Measurements from ENCODE around the gene GDPD4. TPM values are rescaled to one million over a fixed set of nuclear protein-coding genes. Genes with fewer than 3 reads are reported as not detected.
A peak's percentile ranks its signal among the peaks of the same experiment; 100 is the strongest.

The GDPD4 gene
- total and polyA plus RNA-seq, 8 donors, result 0.12 TPM; not detected in 7

GRCh38 chr11:77176996-77177395 is 124.5 kb downstream of the GDPD4 start:
- no peaks in the 10 kb centered on the region for H3K9me3 ChIP-seq
- no peak overlapping the region for H3K4me3 ChIP-seq
- WGBS, 5 donors, result 85 to 90% (median 86%) methylated on average over 9 of the region's 9 CpGs
- H3K4me1 ChIP-seq, result peaks cover 0 to 2% (median under 1%) of the 10 kb centered on the region in 4 donors
- no peak for TF ChIP-seq EP300 (IDR thresholded peaks at IDR 0.05)
- TF ChIP-seq POLR2AphosphoS5 (IDR thresholded peaks at IDR 0.05), result no peak
- TF ChIP-seq CTCF (IDR thresholded peaks at IDR 0.05), result no peak
- intact Hi-C loops (cut with DNase I; ENCODE audit: low total_unique reads), result no loop called here
- H3K36me3 ChIP-seq, result no peaks in the 10 kb centered on the region
- H3K27me3 ChIP-seq, result no peaks in the 10 kb centered on the region
- H3K27ac ChIP-seq, result no peak overlapping the region
- no peak for DNase-seq

GRCh38 chr11:77175869-77176539 is 125.5 kb downstream of the GDPD4 start:
- WGBS, 5 donors, result 53 to 87% (median 75%) methylated on average over 10 to 12 of the region's 12 CpGs
- H3K27me3 ChIP-seq, result no peaks in the 10 kb centered on the region
- H3K4me1 ChIP-seq, result peaks cover 0 to 7% (median 2%) of the 10 kb centered on the region in 4 donors
- TF ChIP-seq POLR2A (IDR thresholded peaks at IDR 0.05), result no peak
- no peak for TF ChIP-seq POLR2AphosphoS5 (IDR thresholded peaks at IDR 0.05)
- no peak for TF ChIP-seq EP300 (IDR thresholded peaks at IDR 0.05)
- TF ChIP-seq CTCF (IDR thresholded peaks at IDR 0.05), result no peak
- peak in 1 of 2 donors; percentile 39 for DNase-seq
- intact Hi-C loops (cut with DNase I; ENCODE audit: low total_unique reads), result no loop called here
- no peaks in the 10 kb centered on the region for H3K9me3 ChIP-seq
- H3K4me3 ChIP-seq, result no peak overlapping the region
- H3K36me3 ChIP-seq, result no peaks in the 10 kb centered on the region
- peak overlapping the region in 2 of 5 donors; percentile 14 to 34 for H3K27ac ChIP-seq

GRCh38 chr11:77175021-77175842 is 126.3 kb downstream of the GDPD4 start:
- H3K27ac ChIP-seq, result peak overlapping the region in 2 of 5 donors; percentile 14 to 34
- 71 to 93% (median 83%) methylated on average over 11 to 15 of the region's 15 CpGs for WGBS, 5 donors
- no peaks in the 10 kb centered on the region for H3K9me3 ChIP-seq
- intact Hi-C loops (cut with DNase I; ENCODE audit: low total_unique reads), result no loop called here
- peaks cover 0 to 7% (median 2%) of the 10 kb centered on the region in 4 donors for H3K4me1 ChIP-seq
- no peak overlapping the region for H3K4me3 ChIP-seq
- TF ChIP-seq POLR2AphosphoS5 (IDR thresholded peaks at IDR 0.05) (no peak), CTCF (IDR thresholded peaks at IDR 0.05) (no peak), POLR2A (IDR thresholded peaks at IDR 0.05) (no peak), EP300 (IDR thresholded peaks at IDR 0.05) (no peak)
- H3K36me3 ChIP-seq, result no peaks in the 10 kb centered on the region
- no peak for DNase-seq
- no peaks in the 10 kb centered on the region for H3K27me3 ChIP-seq

GRCh38 chr11:77174559-77174958 is 126.9 kb downstream of the GDPD4 start:
- Histone ChIP-seq H3K4me1 (peaks cover 0 to 7% (median 2%) of the 10 kb centered on the region in 4 donors), H3K36me3 (no peaks in the 10 kb centered on the region), H3K9me3 (no peaks in the 10 kb centered on the region), H3K4me3 (no peak overlapping the region), H3K27me3 (no peaks in the 10 kb centered on the region), H3K27ac (no peak overlapping the region)
- intact Hi-C loops (cut with DNase I; ENCODE audit: low total_unique reads), result no loop called here
- 73 to 88% (median 77%) methylated on average over 16 of the region's 16 CpGs for WGBS, 5 donors
- no peak for DNase-seq
- no peak for TF ChIP-seq POLR2A (IDR thresholded peaks at IDR 0.05)
- TF ChIP-seq POLR2AphosphoS5 (IDR thresholded peaks at IDR 0.05), result no peak
- no peak for TF ChIP-seq CTCF (IDR thresholded peaks at IDR 0.05)
- TF ChIP-seq EP300 (IDR thresholded peaks at IDR 0.05), result no peak

All from stomach (tissue), 9 donors.